Smooth muscle cell (in vitro differentiated cells): ENCODE results near the gene PUM1. TPM values are rescaled to one million over a fixed set of nuclear protein-coding genes. Genes with fewer than 3 reads are reported as not detected.

Source experiments
- DNase-seq: peaks from one replicate; lab custom pipeline; 2025; ENCODE audit not compliant: unreplicated experiment; lab: John Stamatoyannopoulos, UW
- H2AFZ ChIP-seq: fragments of 200-600 bp; sonication (generic); 2 replicates; pipeline ENCODE4 v1.6.0; 2016; ENCODE audit warnings: antibody characterized with exemption, low read depth, mild to moderate bottlenecking
- H3F3A ChIP-seq: fragments of 200-600 bp; sonication (generic); 2 replicates; pipeline ENCODE4 v1.6.0; 2017; ENCODE audit warnings: antibody characterized with exemption, low read depth
- H3K27ac ChIP-seq: fragments of 200-600 bp; sonication (generic); 2 replicates; pipeline ENCODE4 v1.5.1; 2016; ENCODE audit warnings: low read depth, mild to moderate bottlenecking
- H3K27me3 ChIP-seq: fragments of 200-600 bp; sonication (generic); 2 replicates; pipeline ENCODE4 v1.6.1; 2016; ENCODE audit warnings: low read depth, mild to moderate bottlenecking
- H3K36me3 ChIP-seq: fragments of 200-600 bp; sonication (generic); 2 replicates; pipeline ENCODE4 v1.5.1; 2016; ENCODE audit warnings: low read depth
- H3K4me1 ChIP-seq: fragments of 200-600 bp; sonication (generic); 2 replicates; pipeline ENCODE4 v1.5.1; 2016; ENCODE audit warnings: low read depth
- H3K4me2 ChIP-seq: fragments of 200-600 bp; sonication (generic); 2 replicates; pipeline ENCODE4 v1.6.0; 2016; ENCODE audit warnings: mild to moderate bottlenecking
- H3K4me3 ChIP-seq: fragments of 200-600 bp; sonication (generic); 2 replicates; pipeline ENCODE4 v1.5.1; 2016; ENCODE audit warnings: mild to moderate bottlenecking
- H3K79me2 ChIP-seq: fragments of 200-600 bp; sonication (generic); 2 replicates; pipeline ENCODE4 v1.6.0; 2016; ENCODE audit warnings: low read depth, mild to moderate bottlenecking
- H3K9ac ChIP-seq: fragments of 200-600 bp; sonication (generic); 2 replicates; pipeline ENCODE4 v1.6.0; 2016; ENCODE audit warnings: low read depth
- H3K9me3 ChIP-seq: fragments of 200-600 bp; sonication (generic); replicated peaks from 2 replicates; pipeline ENCODE4 v1.5.1; 2016; ENCODE audit warnings: low read depth
- H4K20me1 ChIP-seq: fragments of 200-600 bp; sonication (generic); 2 replicates; pipeline ENCODE4 v1.6.0; 2016; ENCODE audit warnings: low read depth
- CTCF ChIP-seq: fragments of 200-600 bp; sonication (generic); IDR thresholded peaks from 2 replicates; pipeline ENCODE4 v1.5.1; 2017; ENCODE audit warnings: borderline replicate concordance, mild to moderate bottlenecking, antibody characterized with exemption; ENCODE audit not compliant: insufficient read depth, poor library complexity, severe bottlenecking
- WGBS: methylation state at CpG from one replicate; pipeline ENCODE4 v1.1.7; 2016; ENCODE audit warnings: low lambda C conversion rate; 5-methylcytosine and 5-hydroxymethylcytosine counted together
- polyA plus RNA-seq: library from polyadenylated mRNA; unstranded; fragments of >200 nt; fragmentation: Nextera tagmentation; extraction: Ambion mirVana; gene quantifications from 2 replicates; pipeline ENCODE4 v1.2.1, GENCODE V29; 2016
- total RNA-seq: library from RNA; depleted of rRNA; stranded (reverse); fragments of >200 nt; gene quantifications from 2 replicates; pipeline ENCODE4 v1.2.3, GENCODE V29; 2014

PUM1 gene
- total and polyA plus RNA-seq, 2 experiments from 2014 or later: 49.0 to 78.2 TPM

- Histone ChIP-seq H3F3A (peaks cover 6% of the 10 kb centered on the region), H3K4me3 (no peak overlapping the region), H3K9ac (no peak overlapping the region), H4K20me1 (peaks cover 100% of the 10 kb centered on the region), H3K27me3 (no peaks in the 10 kb centered on the region), H3K79me2 (peaks cover 99% of the 10 kb centered on the region), H3K9me3 (no peaks in the 10 kb centered on the region), H2AFZ (no peak overlapping the region), H3K27ac (no peak overlapping the region), H3K36me3 (peaks cover 15% of the 10 kb centered on the region), H3K4me1 (peaks cover 6% of the 10 kb centered on the region), H3K4me2 (no peak overlapping the region)
- TF ChIP-seq CTCF: no peak
- no peak for DNase-seq
- WGBS: 97% methylated on average over 1 of the region's 1 CpG
Observed at GRCh38 chr1:30982937-30983336, 82.6 kb downstream of the PUM1 start.

- H4K20me1 ChIP-seq: peaks cover 100% of the 10 kb centered on the region
- peaks cover 99% of the 10 kb centered on the region for H3K79me2 ChIP-seq
- no peak overlapping the region for H2AFZ ChIP-seq
- H3K4me2 ChIP-seq: no peak overlapping the region
- H3F3A ChIP-seq: peaks cover 4% of the 10 kb centered on the region
- H3K27ac ChIP-seq: no peak overlapping the region
- H3K27me3 ChIP-seq: no peaks in the 10 kb centered on the region
- no peak overlapping the region for H3K9ac ChIP-seq
- peaks cover 1% of the 10 kb centered on the region for H3K4me1 ChIP-seq
- H3K36me3 ChIP-seq: peaks cover 15% of the 10 kb centered on the region
- no peak for TF ChIP-seq CTCF
- no peak overlapping the region for H3K4me3 ChIP-seq
- no peak for DNase-seq
- no peaks in the 10 kb centered on the region for H3K9me3 ChIP-seq
Observed at GRCh38 chr1:30982431-30982830, 83.1 kb downstream of the PUM1 start.

GRCh38 chr1:30981172-30981571 is 84.3 kb downstream of the PUM1 start:
- DNase-seq: no peak
- TF ChIP-seq CTCF: no peak

GRCh38 chr1:30977511-30977910 is 88.0 kb downstream of the PUM1 start:
- no peaks in the 10 kb centered on the region for H3K27me3 ChIP-seq
- no peak for TF ChIP-seq CTCF
- DNase-seq: no peak
- no peaks in the 10 kb centered on the region for H3K9me3 ChIP-seq
- H4K20me1 ChIP-seq: peaks cover 100% of the 10 kb centered on the region
- 100% methylated on average over 2 of the region's 2 CpGs for WGBS
- H2AFZ ChIP-seq: no peak overlapping the region
- no peak overlapping the region for H3K9ac ChIP-seq
- H3F3A ChIP-seq: peaks cover 3% of the 10 kb centered on the region
- no peak overlapping the region for H3K27ac ChIP-seq
- H3K4me1 ChIP-seq: peaks cover 6% of the 10 kb centered on the region
- peaks cover 85% of the 10 kb centered on the region for H3K79me2 ChIP-seq
- no peak overlapping the region for H3K4me3 ChIP-seq
- peaks cover 15% of the 10 kb centered on the region for H3K36me3 ChIP-seq
- no peak overlapping the region for H3K4me2 ChIP-seq

More at GRCh38 chr1:30981172-30981571, 84.3 kb downstream of the PUM1 start:
- peaks cover 100% of the 10 kb centered on the region for H4K20me1 ChIP-seq
- WGBS: 85% methylated on average over 6 of the region's 6 CpGs
- no peak overlapping the region for H3K9ac ChIP-seq
- no peak overlapping the region for H3K27ac ChIP-seq
- H3K27me3 ChIP-seq: no peaks in the 10 kb centered on the region
- H3K4me1 ChIP-seq: no peaks in the 10 kb centered on the region
- H3K4me2 ChIP-seq: no peak overlapping the region
- peaks cover 89% of the 10 kb centered on the region for H3K79me2 ChIP-seq
- H2AFZ ChIP-seq: no peak overlapping the region
- H3K36me3 ChIP-seq: peaks cover 15% of the 10 kb centered on the region
- peaks cover 3% of the 10 kb centered on the region for H3F3A ChIP-seq
- no peaks in the 10 kb centered on the region for H3K9me3 ChIP-seq
- no peak overlapping the region for H3K4me3 ChIP-seq
